ENCODE measurements around the gene EGR2.

- TF ChIP-seq SP1 (IDR thresholded peaks at IDR 0.05) (no peak), ELF4 (IDR thresholded peaks at IDR 0.05) (no peak), CTBP1 (IDR thresholded peaks at IDR 0.05; ENCODE audit: borderline replicate concordance) (no peak), ARNT (IDR thresholded peaks at IDR 0.05) (no peak), SUZ12 (IDR thresholded peaks at IDR 0.05) (no peak), TARDBP (IDR thresholded peaks at IDR 0.05) (no peak), ZNF384 (IDR thresholded peaks at IDR 0.05) (no peak)
Observed at GRCh38 chr10:62769574-62770242, 46.5 kb downstream of the EGR2 start.
